Osteoblast (primary cell): ENCODE data around the gene MYOG. TPM values are rescaled to one million over a fixed set of nuclear protein-coding genes. Genes with fewer than 3 reads are reported as not detected.

Experiments
- DNase-seq: peaks from one replicate; pipeline ENCODE4 v3.0.0; 2011; ENCODE audit warnings: low spot score, mixed read lengths; ENCODE audit not compliant: insufficient read length; ENCODE audit errors: missing footprints
- H2AFZ ChIP-seq: 2 replicates; pipeline ENCODE4 v1.6.0; 2011; ENCODE audit warnings: mild to moderate bottlenecking, low read length
- H3K27ac ChIP-seq: 2 replicates; pipeline ENCODE4 v1.5.1; 2011; ENCODE audit warnings: mild to moderate bottlenecking, low read depth, low read length, moderate library complexity
- H3K27me3 ChIP-seq: 2 replicates; pipeline ENCODE4 v1.6.0; 2012; ENCODE audit warnings: mild to moderate bottlenecking, control low read depth, inconsistent platforms, low read length, moderate library complexity; ENCODE audit not compliant: insufficient read depth
- H3K36me3 ChIP-seq: 2 replicates; pipeline ENCODE4 v1.5.1; 2011; ENCODE audit warnings: mild to moderate bottlenecking, low read length, control low read depth, moderate library complexity; ENCODE audit not compliant: insufficient read depth
- H3K4me1 ChIP-seq: 2 replicates; pipeline ENCODE4 v1.5.1; 2011; ENCODE audit warnings: mild to moderate bottlenecking, low read length, control low read depth, moderate library complexity; ENCODE audit not compliant: insufficient read depth
- H3K4me2 ChIP-seq: 2 replicates; pipeline ENCODE4 v1.6.0; 2011; ENCODE audit warnings: mild to moderate bottlenecking, low read length; ENCODE audit not compliant: insufficient read depth
- H3K4me3 ChIP-seq: fragments of 200-600 bp; sonication (generic); 3 replicates; pipeline ENCODE4 v1.5.1; 2012; ENCODE audit warnings: mild to moderate bottlenecking, low read length, inconsistent platforms; ENCODE audit not compliant: insufficient read depth
- H3K79me2 ChIP-seq: 2 replicates; pipeline ENCODE4 v1.6.0; 2012; ENCODE audit warnings: mild to moderate bottlenecking, low read length, control low read depth, inconsistent platforms; ENCODE audit not compliant: insufficient read depth
- H3K9me3 ChIP-seq: 2 replicates; pipeline ENCODE4 v1.5.1; 2011; ENCODE audit warnings: low read depth, low read length, control low read depth
- H4K20me1 ChIP-seq: 2 replicates; pipeline ENCODE4 v1.6.0; 2012; ENCODE audit warnings: mild to moderate bottlenecking, low read length, control low read depth; ENCODE audit not compliant: insufficient read depth
- CTCF ChIP-seq: IDR thresholded peaks from 2 replicates; pipeline ENCODE4 v1.5.1; 2011; ENCODE audit warnings: mild to moderate bottlenecking, low read depth, low read length, moderate library complexity; ENCODE audit errors: extremely low read depth
- total RNA-seq: library from RNA; depleted of rRNA; stranded (reverse); fragments of >200 nt; gene quantifications from 2 replicates; pipeline ENCODE4 v1.2.3, GENCODE V29; 2012

MYOG gene
- total RNA-seq, 1 donor: not detected

- Histone ChIP-seq H3K79me2 (no peaks in the 10 kb centered on the region), H3K4me3 (no peak overlapping the region), H3K9me3 (no peaks in the 10 kb centered on the region), H3K36me3 (no peaks in the 10 kb centered on the region), H3K27ac (no peak overlapping the region), H3K4me2 (no peak overlapping the region), H4K20me1 (no peaks in the 10 kb centered on the region), H3K4me1 (peaks cover 11% of the 10 kb centered on the region), H3K27me3 (peaks cover 33% of the 10 kb centered on the region), H2AFZ (no peak overlapping the region)
- peak; percentile 63 for DNase-seq
- TF ChIP-seq CTCF: no peak
Observed at GRCh38 chr1:203124546-203125317, 38.9 kb upstream of the MYOG start.

DNA sequence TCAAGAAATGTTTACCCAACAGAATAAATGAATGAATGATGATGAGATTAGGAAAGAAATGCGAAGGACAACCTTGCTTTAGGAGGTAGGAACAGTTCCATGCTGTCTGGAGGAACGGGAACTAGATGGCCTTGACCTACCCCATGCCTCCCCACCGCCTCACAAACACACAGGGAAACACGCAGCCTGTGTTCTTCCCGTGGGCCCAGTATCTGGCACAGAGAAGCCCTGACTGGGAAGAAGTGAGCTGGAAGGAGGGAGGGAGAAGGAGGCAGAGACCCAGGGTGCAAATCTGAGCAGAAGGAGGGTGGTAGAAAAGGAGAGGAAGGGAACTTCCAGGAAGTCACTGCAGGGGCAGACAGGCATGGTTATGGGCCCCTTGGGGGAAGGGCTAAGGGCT, 38.2 kb upstream of the MYOG start:
- TF ChIP-seq CTCF: no peak
- H3K36me3 ChIP-seq: no peaks in the 10 kb centered on the region
- H3K4me3 ChIP-seq: no peak overlapping the region
- H3K27ac ChIP-seq: no peak overlapping the region
- DNase-seq: peak; percentile 45
- no peaks in the 10 kb centered on the region for H3K9me3 ChIP-seq
- H3K79me2 ChIP-seq: no peaks in the 10 kb centered on the region
- H3K27me3 ChIP-seq: peaks cover 39% of the 10 kb centered on the region
- H4K20me1 ChIP-seq: no peaks in the 10 kb centered on the region
- no peak overlapping the region for H2AFZ ChIP-seq
- H3K4me1 ChIP-seq: peaks cover 11% of the 10 kb centered on the region
- H3K4me2 ChIP-seq: no peak overlapping the region

GRCh38 chr1:203122159-203122558, 36.3 kb upstream of the MYOG start:
- H2AFZ ChIP-seq: no peak overlapping the region
- H3K4me1 ChIP-seq: peaks cover 7% of the 10 kb centered on the region
- H3K27ac ChIP-seq: no peak overlapping the region
- DNase-seq: peak; percentile 30
- no peak overlapping the region for H3K4me3 ChIP-seq
- H3K4me2 ChIP-seq: no peak overlapping the region
- peaks cover 53% of the 10 kb centered on the region for H3K27me3 ChIP-seq
- H3K9me3 ChIP-seq: no peaks in the 10 kb centered on the region
- no peaks in the 10 kb centered on the region for H3K79me2 ChIP-seq
- no peaks in the 10 kb centered on the region for H4K20me1 ChIP-seq
- TF ChIP-seq CTCF: no peak
- H3K36me3 ChIP-seq: no peaks in the 10 kb centered on the region

DNA sequence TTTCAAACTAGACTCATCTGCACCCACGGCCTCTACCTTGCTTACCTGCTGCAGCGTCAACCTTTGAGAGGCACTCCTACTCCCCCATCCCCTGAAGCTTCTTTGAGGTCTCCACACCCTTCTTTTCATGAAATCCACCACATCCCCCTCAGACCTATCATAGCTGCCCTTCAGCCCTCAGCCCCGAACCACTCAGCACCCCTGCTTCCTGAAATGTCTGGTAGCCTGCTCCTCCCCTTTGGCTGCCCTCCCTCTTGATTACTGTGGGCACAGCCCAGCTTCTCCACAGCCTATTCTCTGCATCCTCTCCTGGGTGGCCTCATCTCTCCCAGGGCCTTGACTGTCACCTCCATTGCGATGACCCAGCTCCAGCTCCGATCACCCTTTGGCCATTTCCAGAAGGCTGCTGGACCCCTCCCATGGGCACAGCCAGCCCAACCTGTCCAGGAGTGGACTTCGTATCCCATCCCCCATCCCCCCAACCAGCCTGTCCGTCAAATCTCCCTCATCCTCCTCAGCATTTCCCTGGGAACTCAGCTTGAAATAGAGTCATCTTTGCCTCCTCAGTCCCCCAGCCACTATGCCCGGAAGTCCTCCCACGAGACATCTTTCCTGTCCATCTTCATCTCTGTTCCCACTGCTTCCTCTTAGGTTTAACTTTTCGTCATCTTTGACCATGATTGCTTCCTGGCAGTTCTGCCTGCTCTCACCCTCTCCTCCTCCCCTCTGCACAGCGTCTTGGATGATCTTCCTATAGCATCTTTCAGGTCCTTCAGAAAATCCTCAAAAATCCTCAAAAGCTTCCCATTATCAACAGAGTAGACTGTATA, 35.6 kb upstream of the MYOG start:
- no peaks in the 10 kb centered on the region for H4K20me1 ChIP-seq
- H3K36me3 ChIP-seq: no peaks in the 10 kb centered on the region
- H3K4me2 ChIP-seq: no peak overlapping the region
- H3K79me2 ChIP-seq: no peaks in the 10 kb centered on the region
- H3K27ac ChIP-seq: no peak overlapping the region
- H3K9me3 ChIP-seq: no peaks in the 10 kb centered on the region
- peaks cover 52% of the 10 kb centered on the region for H3K27me3 ChIP-seq
- H3K4me1 ChIP-seq: peaks cover 7% of the 10 kb centered on the region
- H2AFZ ChIP-seq: no peak overlapping the region
- peak; percentile 49 for DNase-seq
- TF ChIP-seq CTCF: no peak
- H3K4me3 ChIP-seq: no peak overlapping the region
